Liver (tissue), 9 donors: Measurements from ENCODE around the gene CACNG3. TPM values are rescaled to one million over a fixed set of nuclear protein-coding genes. Genes with fewer than 3 reads are reported as not detected.
"Not testable (repeated sequence)": the region's sequence is repeated elsewhere in the genome, so short reads cannot be mapped to it uniquely, and the experiment has no call there.

Experiments
- DNase-seq: peaks from one replicate; pipeline ENCODE4 v3.0.0-alpha.2; 2017; ENCODE audit warnings: low spot score
- H3K27ac ChIP-seq, 2 donors: one replicate each; pipeline ENCODE4 v1.7.0; 2013; ENCODE audit warnings: inconsistent platforms in 2 of 2, low read length in 2 of 2, control low read depth in 1 of 2, low read depth in 1 of 2, mild to moderate bottlenecking in 1 of 2
- H3K27me3 ChIP-seq, 4 donors: one replicate each; pipeline versions ENCODE4 v1.6.1 to v1.7.0; 2013; ENCODE audit warnings: low read length in 3 of 4, inconsistent platforms in 1 of 4, mild to moderate bottlenecking in 1 of 4, moderate library complexity in 1 of 4; ENCODE audit not compliant: control insufficient read depth in 4 of 4, insufficient read depth in 4 of 4
- H3K36me3 ChIP-seq, 4 donors: one replicate each; pipeline versions ENCODE4 v1.6.1 to v1.7.0; 2013; ENCODE audit warnings: low read length in 3 of 4, mild to moderate bottlenecking in 3 of 4, low read depth in 1 of 4, moderate library complexity in 1 of 4; ENCODE audit not compliant: control insufficient read depth in 4 of 4, insufficient read depth in 3 of 4
- H3K4me1 ChIP-seq, 4 donors: one replicate each; pipeline versions ENCODE4 v1.6.1 to v1.7.0; 2013; ENCODE audit warnings: low read length in 3 of 4, mild to moderate bottlenecking in 3 of 4, moderate library complexity in 1 of 4; ENCODE audit not compliant: control insufficient read depth in 4 of 4, insufficient read depth in 4 of 4
- H3K4me3 ChIP-seq, 3 donors: one replicate each; pipeline versions ENCODE4 v1.6.1 to v1.7.0; 2013; ENCODE audit warnings: low read length in 3 of 3, control low read depth in 1 of 3, low read depth in 1 of 3, mild to moderate bottlenecking in 1 of 3
- H3K9ac ChIP-seq, 2 donors: one replicate each; pipeline ENCODE4 v1.7.0; 2013; ENCODE audit warnings: low read length in 2 of 2, mild to moderate bottlenecking in 2 of 2, moderate library complexity in 2 of 2, control low read depth in 1 of 2, low read depth in 1 of 2
- H3K9me3 ChIP-seq, 4 donors: one replicate each; pipeline versions ENCODE4 v1.6.1 to v1.7.0; 2013; ENCODE audit warnings: low read length in 3 of 4; ENCODE audit not compliant: control insufficient read depth in 4 of 4
- ATF3 ChIP-seq: IDR thresholded peaks from 2 replicates; pipeline ENCODE4 v1.6.1; 2016; ENCODE audit warnings: antibody characterized with exemption
- CTCF ChIP-seq: fragments of 150-350 bp; IDR thresholded peaks from 2 replicates; pipeline ENCODE4 v1.5.1; 2017; ENCODE audit warnings: improper control_type of control experiment, low read depth, low read length; ENCODE audit not compliant: missing input control
- FOXA1 ChIP-seq: IDR thresholded peaks from 2 replicates; pipeline ENCODE4 v1.6.1; 2016; ENCODE audit warnings: antibody characterized with exemption
- FOXA2 ChIP-seq: IDR thresholded peaks from 2 replicates; pipeline ENCODE4 v1.6.1; 2016; ENCODE audit warnings: antibody characterized with exemption
- HNF4G ChIP-seq: IDR thresholded peaks from 2 replicates; pipeline ENCODE4 v1.6.1; 2016; ENCODE audit warnings: antibody characterized with exemption
- JUND ChIP-seq, 2 donors: IDR thresholded peaks; 2 replicates each; pipeline ENCODE4 v1.6.1; 2016; ENCODE audit warnings: antibody characterized with exemption in 2 of 2
- MAX ChIP-seq: IDR thresholded peaks from 2 replicates; pipeline ENCODE4 v1.6.1; 2016; ENCODE audit warnings: antibody characterized with exemption
- NR2F2 ChIP-seq: IDR thresholded peaks from 2 replicates; pipeline ENCODE4 v1.6.1; 2016; ENCODE audit warnings: antibody characterized with exemption
- RXRA ChIP-seq, 2 donors: IDR thresholded peaks; 2 replicates each; pipeline ENCODE4 v1.6.1; 2017 to 2018; ENCODE audit warnings: antibody characterized with exemption in 2 of 2, mild to moderate bottlenecking in 1 of 2
- TAF1 ChIP-seq: conservative IDR thresholded peaks from 2 replicates; pipeline ENCODE4 v1.6.1; 2016; ENCODE audit warnings: antibody characterized with exemption, mild to moderate bottlenecking
- YY1 ChIP-seq: IDR thresholded peaks from 2 replicates; pipeline ENCODE4 v1.6.1; 2016; ENCODE audit warnings: antibody characterized with exemption, mild to moderate bottlenecking
- ZBTB33 ChIP-seq: IDR thresholded peaks from 2 replicates; pipeline ENCODE4 v1.6.1; 2016; ENCODE audit warnings: antibody characterized with exemption
- WGBS: extraction: QIAGEN DNeasy Blood & Tissue Kit; methylation state at CpG from one replicate; pipeline ENCODE4 v1.1.7; 2013; 5-methylcytosine and 5-hydroxymethylcytosine counted together
- polyA plus RNA-seq, 2 donors: library from polyadenylated mRNA; stranded (reverse) in 1 of 2; unstranded in 1 of 2; fragments of 200-250 nt in 1 of 2; fragments of >200 nt in 1 of 2; fragmentation: Nextera tagmentation in 1 of 2; extraction: Ambion mirVana in 1 of 2; gene quantifications; one replicate each; pipeline versions ENCODE4 v1.2.1 to v1.2.3, GENCODE V29; 2013 to 2015
- total RNA-seq, 2 donors: library from RNA; depleted of rRNA; stranded (reverse); fragments of >200 nt; gene quantifications; one replicate each; pipeline ENCODE4 v1.2.3, GENCODE V29; 2014
- donor health status: healthy.
- donor health status: healthy.
- donor health status: healthy.
- donor health status: healthy.
- donor health status: healthy.

Gene CACNG3
- total and polyA plus RNA-seq, 4 donors: not detected

GRCh38 chr16:24336491-24336890 lies 80.4 kb downstream of the CACNG3 start:
- Histone ChIP-seq H3K9ac (no peak overlapping the region), H3K4me1 (no peaks in the 10 kb centered on the region), H3K27me3 (no peaks in the 10 kb centered on the region), H3K27ac (no peak overlapping the region), H3K36me3 (no peaks in the 10 kb centered on the region), H3K9me3 (peaks cover 0 to 5% (median 2%) of the 10 kb centered on the region in 4 donors), H3K4me3 (no peak overlapping the region)
- WGBS: 79% methylated on average over 3 of the region's 3 CpGs
- TF ChIP-seq NR2F2 (no peak), TAF1 (no peak), FOXA1 (no peak), MAX (no peak), FOXA2 (no peak), YY1 (no peak)
- no peak for DNase-seq

- Histone ChIP-seq H3K27me3 (no peaks in the 10 kb centered on the region), H3K27ac (no peak overlapping the region), H3K9me3 (peaks cover 0 to 5% (median 2%) of the 10 kb centered on the region in 4 donors), H3K9ac (no peak overlapping the region), H3K4me1 (no peaks in the 10 kb centered on the region), H3K36me3 (no peaks in the 10 kb centered on the region), H3K4me3 (no peak overlapping the region)
- 71% methylated on average over 4 of the region's 4 CpGs for WGBS
- no peak for DNase-seq
- no peak for TF ChIP-seq CTCF
These were observed 80.9 kb downstream of the CACNG3 start for GRCh38 chr16:24337013-24337412.

- not testable (repeated sequence) for H3K9ac ChIP-seq, H3K9me3 ChIP-seq, H3K36me3 ChIP-seq, DNase-seq, H3K27me3 ChIP-seq, H3K4me3 ChIP-seq, H3K27ac ChIP-seq, H3K4me1 ChIP-seq
- WGBS: 73% methylated on average over 11 of the region's 11 CpGs
These were observed 87.7 kb downstream of the CACNG3 start for GRCh38 chr16:24343829-24344228.

- Histone ChIP-seq H3K4me1 (no peaks in the 10 kb centered on the region), H3K4me3 (no peak overlapping the region), H3K27ac (no peak overlapping the region), H3K36me3 (no peaks in the 10 kb centered on the region), H3K9ac (no peak overlapping the region), H3K27me3 (peaks cover 0 to 9% (median 0%) of the 10 kb centered on the region in 4 donors), H3K9me3 (no peaks in the 10 kb centered on the region)
- TF ChIP-seq NR2F2 (no peak), JUND (IDR thresholded peaks at IDR 0.05) (no peak)
- DNase-seq: no peak
- WGBS: 38% methylated on average over 2 of the region's 2 CpGs
These were observed 88.6 kb downstream of the CACNG3 start for GRCh38 chr16:24344784-24345183.

GRCh38 chr16:24345704-24346103 lies 89.6 kb downstream of the CACNG3 start:
- Histone ChIP-seq H3K36me3 (no peaks in the 10 kb centered on the region), H3K4me1 (no peaks in the 10 kb centered on the region), H3K27ac (no peak overlapping the region), H3K9ac (no peak overlapping the region), H3K9me3 (no peaks in the 10 kb centered on the region), H3K4me3 (no peak overlapping the region), H3K27me3 (peaks cover 0 to 9% (median 0%) of the 10 kb centered on the region in 4 donors)
- no peak for DNase-seq
- WGBS: 69% methylated on average over 4 of the region's 4 CpGs
- TF ChIP-seq ZBTB33: no peak
- TF ChIP-seq HNF4G: no peak
- TF ChIP-seq RXRA (IDR thresholded peaks at IDR 0.05): no peak
- TF ChIP-seq TAF1: no peak
- no peak for TF ChIP-seq JUND (IDR thresholded peaks at IDR 0.05)
- no peak for TF ChIP-seq ATF3
- no peak for TF ChIP-seq YY1
